Measurements from ENCODE around the gene PTPN23. TPM values are rescaled to one million over a fixed set of nuclear protein-coding genes. Genes with fewer than 3 reads are reported as not detected.

The PTPN23 gene
- total and polyA plus RNA-seq, 2 of the 13 experiments (the other 11 are each of a cell fraction or from before 2014, with no cell fraction given), result 2.3 to 3.7 TPM

DNA sequence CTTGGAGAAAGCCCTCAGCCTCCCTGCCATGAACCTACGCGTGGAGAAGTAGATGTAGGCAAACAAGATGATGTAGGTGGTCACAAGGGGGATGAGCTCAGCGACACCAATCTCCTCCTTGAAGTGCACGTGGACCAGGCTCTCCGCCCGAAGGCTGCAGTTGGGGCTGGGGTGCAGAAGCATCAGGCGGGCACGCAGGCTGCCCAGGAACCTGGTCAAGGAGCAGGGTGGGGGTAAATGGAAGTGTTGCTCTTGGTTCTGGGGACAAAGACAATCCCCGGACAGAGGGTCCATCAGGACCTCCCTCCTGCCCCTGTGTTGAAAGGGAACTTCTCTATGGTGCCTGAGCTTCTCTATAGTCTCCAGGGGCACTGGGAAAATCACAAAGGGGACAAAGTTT, 45.1 kb downstream of the PTPN23 start:
- H3K4me3 ChIP-seq (replicated peaks in 1 of 3; ENCODE audit: insufficient read depth in 1 of 3, low read depth in 2 of 3, low read length in 3 of 3), result no peak overlapping the region; a peak in 1 of 6 replicates
- ATAC-seq (no peak), FAIRE-seq (no peak), DNase-seq (ENCODE audit: low spot score) (no peak)
- peaks cover 52% of the 10 kb centered on the region for H3K4me1 ChIP-seq (ENCODE audit: insufficient read depth, low read length)
- H3K79me2 ChIP-seq (ENCODE audit: insufficient read depth, low read length), result peaks cover 5% of the 10 kb centered on the region
- peaks cover 20 to 27% of the 10 kb centered on the region in 2 experiments for H3K36me3 ChIP-seq (replicated peaks in 1 of 2; ENCODE audit: control insufficient read depth in 1 of 2, insufficient read depth in 2 of 2, low read length in 2 of 2)
- in situ Hi-C loops (cut with HindIII; ENCODE audit: extremely low pct_ligation_motif_present, low pct_unique_long_range_greater_than_20kb), result loop anchor here (10.0 kb wide), 1 partner anchor 359 kb away; the partner anchor contains the start of gene SMARCC1
- no peaks in the 10 kb centered on the region for H3K27me3 ChIP-seq (ENCODE audit: control insufficient read depth in 1 of 2, insufficient read depth in 2 of 2, low read length in 2 of 2)
- ChIA-PET CTCF (ENCODE audit: low intra/inter-chr PET ratio, low total read pairs) (no interaction called here), POLR2A (interaction anchor here (2.3 to 3.5 kb wide), 2 partner anchors 17 to 49 kb away, joined by 18 to 34 read pairs; partner anchors contain the start of gene SCAP)
- TF ChIP-seq KDM5A (IDR thresholded peaks at IDR 0.05; ENCODE audit: borderline replicate concordance, low read length) (no peak), ZNF678 (CRISPR knock-in tag; IDR thresholded peaks at IDR 0.05) (no peak), MTA3 (CRISPR knock-in tag; IDR thresholded peaks at IDR 0.05) (no peak), ZNF367 (CRISPR knock-in tag; IDR thresholded peaks at IDR 0.05; ENCODE audit: borderline replicate concordance) (no peak), KDM3A (CRISPR knock-in tag; IDR thresholded peaks at IDR 0.05; ENCODE audit: low read depth) (no peak), HNRNPLL (IDR thresholded peaks at IDR 0.05; ENCODE audit: low read depth, low read length, poor library complexity, severe bottlenecking) (no peak), ZBTB21 (CRISPR knock-in tag; IDR thresholded peaks at IDR 0.05) (no peak), ZC3H13 (CRISPR knock-in tag; IDR thresholded peaks at IDR 0.05) (no peak)
- TF ChIP-seq, protein P1, sequence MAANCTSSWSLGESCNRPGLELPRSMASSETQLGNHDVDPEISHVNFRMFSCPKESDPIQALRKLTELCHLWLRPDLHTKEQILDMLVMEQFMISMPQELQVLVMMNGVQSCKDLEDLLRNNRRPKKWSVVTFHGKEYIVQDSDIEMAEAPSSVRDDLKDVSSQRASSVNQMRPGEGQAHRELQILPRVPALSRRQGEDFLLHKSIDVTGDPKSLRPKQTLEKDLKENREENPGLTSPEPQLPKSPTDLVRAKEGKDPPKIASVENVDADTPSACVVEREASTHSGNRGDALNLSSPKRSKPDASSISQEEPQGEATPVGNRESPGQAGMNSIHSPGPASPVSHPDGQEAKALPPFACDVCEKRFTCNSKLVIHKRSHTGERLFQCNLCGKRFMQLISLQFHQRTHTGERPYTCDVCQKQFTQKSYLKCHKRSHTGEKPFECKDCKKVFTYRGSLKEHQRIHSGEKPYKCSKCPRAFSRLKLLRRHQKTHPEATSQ (CRISPR knock-in tag; IDR thresholded peaks at IDR 0.05; ENCODE audit: borderline replicate concordance), result no peak
- TF ChIP-seq, protein P2, sequence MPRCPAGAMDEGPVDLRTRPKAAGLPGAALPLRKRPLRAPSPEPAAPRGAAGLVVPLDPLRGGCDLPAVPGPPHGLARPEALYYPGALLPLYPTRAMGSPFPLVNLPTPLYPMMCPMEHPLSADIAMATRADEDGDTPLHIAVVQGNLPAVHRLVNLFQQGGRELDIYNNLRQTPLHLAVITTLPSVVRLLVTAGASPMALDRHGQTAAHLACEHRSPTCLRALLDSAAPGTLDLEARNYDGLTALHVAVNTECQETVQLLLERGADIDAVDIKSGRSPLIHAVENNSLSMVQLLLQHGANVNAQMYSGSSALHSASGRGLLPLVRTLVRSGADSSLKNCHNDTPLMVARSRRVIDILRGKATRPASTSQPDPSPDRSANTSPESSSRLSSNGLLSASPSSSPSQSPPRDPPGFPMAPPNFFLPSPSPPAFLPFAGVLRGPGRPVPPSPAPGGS (CRISPR knock-in tag; IDR thresholded peaks at IDR 0.05), result no peak
- TF ChIP-seq, protein P3, sequence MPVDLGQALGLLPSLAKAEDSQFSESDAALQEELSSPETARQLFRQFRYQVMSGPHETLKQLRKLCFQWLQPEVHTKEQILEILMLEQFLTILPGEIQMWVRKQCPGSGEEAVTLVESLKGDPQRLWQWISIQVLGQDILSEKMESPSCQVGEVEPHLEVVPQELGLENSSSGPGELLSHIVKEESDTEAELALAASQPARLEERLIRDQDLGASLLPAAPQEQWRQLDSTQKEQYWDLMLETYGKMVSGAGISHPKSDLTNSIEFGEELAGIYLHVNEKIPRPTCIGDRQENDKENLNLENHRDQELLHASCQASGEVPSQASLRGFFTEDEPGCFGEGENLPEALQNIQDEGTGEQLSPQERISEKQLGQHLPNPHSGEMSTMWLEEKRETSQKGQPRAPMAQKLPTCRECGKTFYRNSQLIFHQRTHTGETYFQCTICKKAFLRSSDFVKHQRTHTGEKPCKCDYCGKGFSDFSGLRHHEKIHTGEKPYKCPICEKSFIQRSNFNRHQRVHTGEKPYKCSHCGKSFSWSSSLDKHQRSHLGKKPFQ (CRISPR knock-in tag; IDR thresholded peaks at IDR 0.05; ENCODE audit: insufficient replicate concordance), result no peak
- TF ChIP-seq, protein P4, sequence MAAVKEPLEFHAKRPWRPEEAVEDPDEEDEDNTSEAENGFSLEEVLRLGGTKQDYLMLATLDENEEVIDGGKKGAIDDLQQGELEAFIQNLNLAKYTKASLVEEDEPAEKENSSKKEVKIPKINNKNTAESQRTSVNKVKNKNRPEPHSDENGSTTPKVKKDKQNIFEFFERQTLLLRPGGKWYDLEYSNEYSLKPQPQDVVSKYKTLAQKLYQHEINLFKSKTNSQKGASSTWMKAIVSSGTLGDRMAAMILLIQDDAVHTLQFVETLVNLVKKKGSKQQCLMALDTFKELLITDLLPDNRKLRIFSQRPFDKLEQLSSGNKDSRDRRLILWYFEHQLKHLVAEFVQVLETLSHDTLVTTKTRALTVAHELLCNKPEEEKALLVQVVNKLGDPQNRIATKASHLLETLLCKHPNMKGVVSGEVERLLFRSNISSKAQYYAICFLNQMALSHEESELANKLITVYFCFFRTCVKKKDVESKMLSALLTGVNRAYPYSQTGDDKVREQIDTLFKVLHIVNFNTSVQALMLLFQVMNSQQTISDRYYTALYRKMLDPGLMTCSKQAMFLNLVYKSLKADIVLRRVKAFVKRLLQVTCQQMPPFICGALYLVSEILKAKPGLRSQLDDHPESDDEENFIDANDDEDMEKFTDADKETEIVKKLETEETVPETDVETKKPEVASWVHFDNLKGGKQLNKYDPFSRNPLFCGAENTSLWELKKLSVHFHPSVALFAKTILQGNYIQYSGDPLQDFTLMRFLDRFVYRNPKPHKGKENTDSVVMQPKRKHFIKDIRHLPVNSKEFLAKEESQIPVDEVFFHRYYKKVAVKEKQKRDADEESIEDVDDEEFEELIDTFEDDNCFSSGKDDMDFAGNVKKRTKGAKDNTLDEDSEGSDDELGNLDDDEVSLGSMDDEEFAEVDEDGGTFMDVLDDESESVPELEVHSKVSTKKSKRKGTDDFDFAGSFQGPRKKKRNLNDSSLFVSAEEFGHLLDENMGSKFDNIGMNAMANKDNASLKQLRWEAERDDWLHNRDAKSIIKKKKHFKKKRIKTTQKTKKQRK (IDR thresholded peaks at IDR 0.05; ENCODE audit: low read length), result no peak
- H3K9ac ChIP-seq (ENCODE audit: insufficient read depth, low read depth, low read length), result 0 out of 2 replicates have a peak overlapping the region, but pooled peaks have one; percentile 20
- no TSS peak for BruUV-seq (replicated peaks)
- H4K20me1 ChIP-seq (ENCODE audit: insufficient read depth, low read length), result no peaks in the 10 kb centered on the region
- intact Hi-C loops (cut with micrococcal nuclease; ENCODE audit: unreplicated experiment), result no loop called here
- no peak overlapping the region for H2AFZ ChIP-seq (ENCODE audit: low read length)
- peak overlapping the region; percentile 70 for H3K27ac ChIP-seq (ENCODE audit: extremely low read length, insufficient read depth, low read length)
- no peaks in the 10 kb centered on the region for H3K9me3 ChIP-seq (ENCODE audit: low read length)
- WGBS (ENCODE audit: low lambda C conversion rate), result 95% methylated on average over 9 of the region's 9 CpGs
- no peak overlapping the region for H3K4me2 ChIP-seq (ENCODE audit: low read depth, low read length)

Data from HepG2 (cell line).